HG03378 (cell line): ENCODE measurements around the gene EXOSC9.
A peak's percentile ranks its signal among the peaks of the same experiment; 100 is the strongest.

Experiments
- ATAC-seq: cut with Tn5 transposase; IDR thresholded peaks from one replicate; pipeline ENCODE4 v1.9.1; 2021; ENCODE audit warnings: mild to moderate bottlenecking, moderate library complexity; ENCODE audit not compliant: unreplicated experiment

The EXOSC9 gene

GRCh38 chr4:121822796-121823504 is 21.8 kb downstream of the EXOSC9 start:
- ATAC-seq = peak; percentile 57

- peak; percentile 90 for ATAC-seq
These were observed 22.5 kb downstream of the EXOSC9 start, which contains the start of gene CCNA2 for GRCh38 chr4:121823505-121824170. Gene CCNA2 (minus strand): TSS chr4:121823883. CDS start chr4:121823628, 255 bp downstream.

GRCh38 chr4:121824171-121824527 is 23.0 kb downstream of the EXOSC9 start:
- peak; percentile 5 for ATAC-seq

GRCh38 chr4:121824950-121825349 is 23.8 kb downstream of the EXOSC9 start:
- ATAC-seq = no peak

GRCh38 chr4:121827853-121828252 is 26.7 kb downstream of the EXOSC9 start:
- no peak for ATAC-seq

GRCh38 chr4:121829511-121829910 is 28.4 kb downstream of the EXOSC9 start:
- no peak for ATAC-seq

GRCh38 chr4:121838136-121838535 is 37.0 kb downstream of the EXOSC9 start:
- no peak for ATAC-seq

- ATAC-seq = no peak
These were observed 41.7 kb downstream of the EXOSC9 start for GRCh38 chr4:121842862-121843261.

GRCh38 chr4:121846662-121847061 is 45.5 kb downstream of the EXOSC9 start:
- ATAC-seq = no peak

DNA sequence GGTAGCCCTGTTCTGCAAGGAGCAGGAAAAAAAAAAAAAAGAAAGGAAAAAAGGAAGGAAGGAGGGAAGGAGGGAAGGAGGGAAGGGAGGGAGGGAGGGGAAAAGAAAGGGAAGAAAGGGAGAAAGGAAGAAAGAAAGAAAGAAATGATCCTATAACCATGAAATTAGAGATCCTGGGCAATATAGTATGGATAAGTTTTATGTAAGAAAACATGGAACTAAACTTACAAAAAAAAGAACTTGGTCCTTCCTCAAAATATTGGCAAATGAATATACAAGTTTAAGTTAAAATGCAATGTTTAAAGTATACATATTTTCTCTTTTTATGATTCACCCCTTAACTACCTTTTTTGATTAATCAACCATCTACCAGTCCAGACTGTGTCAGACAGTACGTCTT is 50.2 kb downstream of the EXOSC9 start:
- ATAC-seq = no peak

GRCh38 chr4:121860121-121860520 is 59.0 kb downstream of the EXOSC9 start:
- ATAC-seq = no peak

DNA sequence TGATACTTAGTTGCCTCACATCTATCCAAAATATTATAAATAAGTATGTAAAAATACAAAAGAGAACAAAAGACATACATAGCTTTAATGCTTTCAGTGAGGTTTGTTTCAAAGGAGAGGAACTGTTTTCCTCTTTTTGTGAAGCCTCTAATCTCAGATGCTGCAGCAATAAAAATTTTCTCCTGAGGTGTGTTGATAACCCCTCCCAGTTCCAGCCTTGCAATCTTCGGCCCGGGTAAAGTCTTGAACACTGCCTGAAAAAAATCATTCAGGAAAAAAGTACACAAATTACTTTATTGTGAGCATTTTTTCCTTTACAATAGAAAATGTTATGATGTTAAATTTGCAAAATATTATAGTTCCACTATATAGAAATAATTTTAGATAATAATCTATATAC is 60.3 kb downstream of the EXOSC9 start:
- ATAC-seq = no peak

DNA sequence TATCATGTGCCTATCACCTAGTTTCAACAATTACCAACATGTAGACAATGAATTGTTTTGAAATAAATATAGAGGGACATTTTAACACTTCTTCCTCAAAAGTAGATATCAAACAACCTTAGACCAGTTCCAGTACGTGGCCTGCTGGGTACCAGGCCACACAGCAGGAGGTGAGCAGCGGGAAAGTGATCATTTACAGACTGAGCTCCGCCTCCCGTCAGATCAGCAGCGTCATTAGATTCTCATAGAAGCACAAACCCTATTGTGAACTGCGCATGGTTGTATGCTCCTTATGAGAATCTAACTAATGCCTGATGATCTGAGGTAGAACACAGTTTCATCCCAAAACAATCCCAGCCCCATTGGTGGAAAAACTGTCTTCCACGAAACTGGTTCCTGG is 62.7 kb downstream of the EXOSC9 start:
- no peak for ATAC-seq
